Ishikawa (cell line): ENCODE data around the gene NPAS1.

Source experiments
- CEBPB ChIP-seq: IDR thresholded peaks from 2 replicates; pipeline ENCODE4 v1.6.1; 2012
- CREB1 ChIP-seq: IDR thresholded peaks from 2 replicates; pipeline ENCODE4 v1.6.1; 2012; ENCODE audit warnings: low read depth
- EGR1 ChIP-seq: IDR thresholded peaks from 2 replicates; pipeline ENCODE4 v1.6.1; 2012
- EP300 ChIP-seq: IDR thresholded peaks from 2 replicates; pipeline ENCODE4 v1.6.1; 2012; ENCODE audit warnings: borderline replicate concordance
- MAX ChIP-seq: IDR thresholded peaks from 2 replicates; pipeline ENCODE4 v1.6.1; 2012
- NFIC ChIP-seq: IDR thresholded peaks from 2 replicates; pipeline ENCODE4 v1.6.1; 2012
- RAD21 ChIP-seq: IDR thresholded peaks from 2 replicates; pipeline ENCODE4 v1.6.1; 2012; ENCODE audit warnings: low read depth
- REST ChIP-seq: IDR thresholded peaks from 2 replicates; pipeline ENCODE4 v1.6.1; 2012; ENCODE audit warnings: low read depth, mild to moderate bottlenecking
- TAF1 ChIP-seq: IDR thresholded peaks from 2 replicates; pipeline ENCODE4 v1.6.1; 2012; ENCODE audit warnings: low read depth, mild to moderate bottlenecking
- TCF12 ChIP-seq: IDR thresholded peaks from 2 replicates; pipeline ENCODE4 v1.6.1; 2012; ENCODE audit warnings: low read depth
- USF1 ChIP-seq: IDR thresholded peaks from 2 replicates; pipeline ENCODE4 v1.6.1; 2012
- YY1 ChIP-seq: IDR thresholded peaks from 2 replicates; pipeline ENCODE4 v1.6.1; 2012; ENCODE audit warnings: low read depth
- ZBTB7A ChIP-seq: IDR thresholded peaks from 2 replicates; pipeline ENCODE4 v1.6.1; 2012; ENCODE audit warnings: low read depth

- TF ChIP-seq REST (no peak), EP300 (no peak), CEBPB (no peak), TAF1 (no peak), RAD21 (no peak), USF1 (no peak), TCF12 (no peak), NFIC (no peak), MAX (no peak), YY1 (no peak), ZBTB7A (no peak), CREB1 (no peak), EGR1 (no peak)
Measured at GRCh38 chr19:47026156-47026555, 6.5 kb downstream of the NPAS1 start.
